K562 (cell line): ENCODE results near the gene YTHDC2. TPM values are rescaled to one million over a fixed set of nuclear protein-coding genes. Genes with fewer than 3 reads are reported as not detected.

Source experiments
- ATAC-seq: fragments of 200-7000 bp; cut with Tn5 transposase; 3 replicates; pipeline ENCODE4 v1.9.1; 2020; ENCODE audit warnings: moderate library complexity
- BruUV-seq: library from RNA; stranded (reverse); fragments of 400-500 nt; replicated peaks from 2 replicates; lab custom pipeline; 2021; lab: Mats Ljungman, UMichigan
- CTCF ChIA-PET: fragments of 300-600 bp; formaldehyde crosslinking; extraction: SDS; loops from one replicate; lab custom pipeline; 2021; ENCODE audit warnings: low intra/inter-chr PET ratio; lab: Yijun Ruan, JAX
- POLR2A ChIA-PET: fragments of 300-600, 350-650 bp; sonication (Branson Sonifier 250); formaldehyde crosslinking; extraction: SDS; loops from one replicate; lab custom pipeline; 2021; ENCODE audit warnings: antibody characterized with exemption, inconsistent platforms; lab: Yijun Ruan, JAX
- DNase-seq, 4 experiments: peaks; one replicate each; pipeline versions ENCODE4 v3.0.0 to v3.0.0-alpha.2; 2011 to 2018; ENCODE audit warnings: low spot score in 3 of 4, mixed read lengths in 3 of 4; ENCODE audit errors: extremely low read depth in 1 of 4
- FAIRE-seq: peaks from 2 replicates; lab custom pipeline; 2011; peaks lifted over from hg19 to GRCh38; lab: Jason Lieb, UNC
- H2AFZ ChIP-seq: 2 replicates; pipeline ENCODE4 v1.6.0; 2011; ENCODE audit warnings: low read depth, low read length, control low read depth, inconsistent platforms
- H3K27ac ChIP-seq: fragments of 200-600 bp; 3 replicates; pipeline ENCODE4 v1.8.0; 2011; ENCODE audit warnings: low read depth, mild to moderate bottlenecking, control low read depth, inconsistent platforms, low read length, moderate library complexity, mixed read lengths; ENCODE audit errors: extremely low read depth
- H3K27me3 ChIP-seq, 2 experiments: fragments of 300-600 bp in 1 of 2; 2 replicates in 1 of 2; 3 replicates in 1 of 2; pipeline versions ENCODE4 v1.6.0 to v1.8.0; 2011; ENCODE audit warnings: inconsistent platforms in 2 of 2, low read length in 2 of 2, mild to moderate bottlenecking in 1 of 2, mixed read lengths in 1 of 2, moderate library complexity in 1 of 2; ENCODE audit not compliant: control insufficient read depth in 2 of 2, insufficient read depth in 2 of 2
- H3K36me3 ChIP-seq: fragments of 300-600 bp; 3 replicates; pipeline ENCODE4 v1.8.0; 2011; ENCODE audit warnings: mild to moderate bottlenecking, low read length, inconsistent platforms; ENCODE audit not compliant: control insufficient read depth, insufficient read depth
- H3K4me1 ChIP-seq, 2 experiments: fragments of 200-600 bp in 1 of 2; replicated peaks in 1 of 2; 2 replicates in 1 of 2; 3 replicates in 1 of 2; pipeline versions ENCODE4 v1.5.1 to v1.8.0; 2011; ENCODE audit warnings: inconsistent platforms in 2 of 2, low read length in 2 of 2, mild to moderate bottlenecking in 1 of 2, mixed read lengths in 1 of 2, moderate library complexity in 1 of 2; ENCODE audit not compliant: control insufficient read depth in 2 of 2, insufficient read depth in 2 of 2
- H3K4me2 ChIP-seq: 2 replicates; pipeline ENCODE4 v1.6.1; 2011; ENCODE audit warnings: low read length, control low read depth, inconsistent platforms, mixed read lengths; ENCODE audit not compliant: insufficient read depth
- H3K4me3 ChIP-seq: fragments of 200-600 bp; sonication (generic), shearing (Covaris generic); 2 replicates; pipeline ENCODE4 v1.5.1; 2016; ENCODE audit warnings: control low read depth, inconsistent platforms
- H3K79me2 ChIP-seq: fragments of 200-600 bp; 3 replicates; pipeline ENCODE4 v1.8.0; 2011; ENCODE audit warnings: low read length, inconsistent platforms; ENCODE audit not compliant: control insufficient read depth, insufficient read depth
- H3K9ac ChIP-seq, 2 experiments: 2 replicates each; pipeline versions ENCODE4 v1.6.0 to v1.6.1; 2011; ENCODE audit warnings: low read depth in 2 of 2, low read length in 2 of 2, control low read depth in 1 of 2, inconsistent platforms in 1 of 2, mild to moderate bottlenecking in 1 of 2, mixed read lengths in 1 of 2; ENCODE audit not compliant: insufficient read depth in 1 of 2
- H3K9me1 ChIP-seq: one replicate; pipeline ENCODE4 v1.6.0; 2011; ENCODE audit warnings: inconsistent platforms, mild to moderate bottlenecking, low read length, moderate library complexity; ENCODE audit not compliant: control insufficient read depth, insufficient read depth
- H3K9me3 ChIP-seq: replicated peaks from 2 replicates; pipeline ENCODE4 v1.5.1; 2011; ENCODE audit warnings: low read depth, low read length, inconsistent platforms; ENCODE audit not compliant: control insufficient read depth, insufficient read depth
- H4K20me1 ChIP-seq: replicated peaks from 2 replicates; pipeline ENCODE4 v1.6.1; 2011; ENCODE audit warnings: low read length, inconsistent platforms, mixed read lengths; ENCODE audit not compliant: control insufficient read depth, insufficient read depth
- CAMTA2 ChIP-seq: fragments of 250-450 bp; sonication (Bioruptor Pico); conservative IDR thresholded peaks from 2 replicates; pipeline ENCODE4 v1.5.1; 2022
- ETV6 ChIP-seq, 3 experiments: fragments of 150-350 bp in 1 of 3; sonication (generic) in 1 of 3; formaldehyde crosslinking in 1 of 3; IDR thresholded peaks; 2 replicates each; pipeline versions ENCODE4 v1.6.1 to v1.8.0; 2014 to 2022; ENCODE audit warnings: borderline replicate concordance in 2 of 3, low read depth in 2 of 3, antibody characterized with exemption in 1 of 3, low read length in 1 of 3, mild to moderate bottlenecking in 1 of 3, missing genetic modification reagents in 1 of 3
- HDAC2 ChIP-seq: fragments of 450-650 bp; IDR thresholded peaks from 2 replicates; pipeline ENCODE4 v1.6.1; 2016; ENCODE audit warnings: mild to moderate bottlenecking
- HDGF ChIP-seq: fragments of 450-650 bp; IDR thresholded peaks from 2 replicates; pipeline ENCODE4 v1.6.1; 2016
- POLR2B ChIP-seq: fragments of 450-650 bp; IDR thresholded peaks from 2 replicates; pipeline ENCODE4 v1.6.1; 2018; ENCODE audit warnings: low read depth; ENCODE audit not compliant: partially characterized antibody
- RBM22 ChIP-seq: fragments of 200-400 bp; formaldehyde crosslinking; IDR thresholded peaks from 2 replicates; pipeline ENCODE4 v1.6.1; 2018; ENCODE audit warnings: low read length, low read depth; ENCODE audit not compliant: poor library complexity, severe bottlenecking
- RFX1 ChIP-seq: fragments of 450-650 bp; IDR thresholded peaks from 2 replicates; pipeline ENCODE4 v1.6.1; 2016; ENCODE audit warnings: mild to moderate bottlenecking, moderate library complexity
- SREBF2 ChIP-seq: sonication (generic); formaldehyde crosslinking; IDR thresholded peaks from 2 replicates; pipeline ENCODE4 v1.4.0; 2020; ENCODE audit warnings: mild to moderate bottlenecking, missing genetic modification reagents
- TAF9B ChIP-seq: fragments of 450-650 bp; IDR thresholded peaks from 2 replicates; pipeline ENCODE4 v1.6.1; 2018; ENCODE audit warnings: mild to moderate bottlenecking; ENCODE audit not compliant: partially characterized antibody
- ZNF124 ChIP-seq: sonication (generic); formaldehyde crosslinking; IDR thresholded peaks from 2 replicates; pipeline ENCODE4 v1.8.1; 2022; ENCODE audit warnings: missing genetic modification reagents
- in situ Hi-C: fragments of 300-500 bp; cut with MboI; formaldehyde crosslinking; loops from 4 replicates; pipeline ENCODE4 v1.15.0; 2018; ENCODE audit warnings: inconsistent platforms, mixed read lengths
- intact Hi-C: fragments of 100-400 bp; cut with micrococcal nuclease; formaldehyde crosslinking; loops from 2 replicates; pipeline ENCODE4 v1.14.2; 2022
- polyA plus RNA-seq, 8 experiments: library from polyadenylated mRNA; depleted of rRNA in 4 of 8; stranded (reverse) in 5 of 8; unstranded in 3 of 8; fragments of >200 nt; fragmentation: Nextera tagmentation in 2 of 8; fragmentation: Illumina TruSeq in 1 of 8; extraction: Ambion mirVana in 2 of 8; extraction: Trizol in 1 of 8; gene quantifications; 2 replicates each; pipeline versions ENCODE4 v1.2.1 to v1.2.3, GENCODE V29; 2011 to 2014; ENCODE audit warnings: inconsistent platforms in 1 of 8, missing spikeins in 1 of 8
- total RNA-seq, 7 experiments: library from RNA; depleted of rRNA in 6 of 7; stranded (reverse); fragments of >200 nt in 6 of 7; fragmentation: Illumina TruSeq in 2 of 7; extraction: Trizol in 2 of 7; gene quantifications; 2 replicates each; pipeline versions ENCODE4 v1.2.1 to v1.2.3, GENCODE V29; 2011 to 2021; ENCODE audit warnings: low replicate concordance in 1 of 7
- TF ChIP-seq, protein P1 (sequence below): fragments of 450-650 bp; IDR thresholded peaks from 2 replicates; pipeline ENCODE4 v1.6.1; 2016; ENCODE audit warnings: missing biosample characterization, missing genetic modification characterization
- TF ChIP-seq, protein P2 (sequence below): sonication (generic); formaldehyde crosslinking; IDR thresholded peaks from 2 replicates; pipeline ENCODE4 v1.8.0; 2022; ENCODE audit warnings: mild to moderate bottlenecking, missing genetic modification reagents, borderline replicate concordance
- TF ChIP-seq, protein P3 (sequence below): fragments of 450-650 bp; formaldehyde crosslinking; IDR thresholded peaks from 2 replicates; pipeline ENCODE4 v1.4.0; 2022; ENCODE audit warnings: mild to moderate bottlenecking, moderate library complexity
- TF ChIP-seq, protein P4 (sequence below): fragments of 450-650 bp; IDR thresholded peaks from 2 replicates; pipeline ENCODE4 v1.7.0; 2016; ENCODE audit warnings: borderline replicate concordance

Gene YTHDC2
- total and polyA plus RNA-seq, 9 of the 15 experiments (the other 6 are each of a cell fraction or from before 2014, with no cell fraction given), result 2.7 to 21.6 (median 15.9) TPM

DNA sequence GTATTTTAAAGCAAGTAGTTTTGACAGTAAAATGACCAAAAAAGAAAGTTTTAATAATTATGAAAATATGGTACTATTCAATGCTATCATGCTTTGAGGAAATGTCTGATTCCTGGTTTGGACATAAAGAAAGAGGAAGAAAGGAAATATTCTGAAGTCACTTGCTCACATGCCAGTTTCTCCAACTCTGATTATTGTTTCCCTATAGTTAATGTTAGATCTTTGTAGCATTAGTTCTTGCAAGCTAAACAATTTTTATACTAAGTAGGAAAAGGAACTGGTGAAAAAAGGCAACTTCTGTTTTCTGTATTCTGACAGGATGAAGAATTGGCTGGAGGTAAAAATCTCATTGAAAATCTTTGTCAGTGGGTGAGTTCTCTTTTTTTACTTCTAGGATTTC lies 119.5 kb downstream of the YTHDC2 start:
- Histone ChIP-seq H3K4me1 (no peaks in the 10 kb centered on the region), H3K27me3 (no peaks in the 10 kb centered on the region; a peak in 1 of 5 replicates), H3K9me1 (no peaks in the 10 kb centered on the region), H4K20me1 (no peaks in the 10 kb centered on the region), H3K36me3 (no peaks in the 10 kb centered on the region), H3K4me3 (no peak overlapping the region), H3K4me2 (no peak overlapping the region), H3K9me3 (no peaks in the 10 kb centered on the region), H2AFZ (no peak overlapping the region), H3K9ac (no peak overlapping the region)
- no peak for FAIRE-seq
- ChIA-PET CTCF (no interaction called here), POLR2A (interaction anchor here (1.0 kb wide), 1 partner anchor 20 kb away, joined by 3 read pairs; no protein-coding TSS in a partner anchor)
- intact Hi-C loops, result no loop called here
- no peak for ATAC-seq
- in situ Hi-C loops, result no loop called here
- TF ChIP-seq POLR2B, result no peak
- TF ChIP-seq CAMTA2, result no peak
- no peak for TF ChIP-seq RFX1
- TF ChIP-seq ZNF124 (CRISPR knock-in tag), result no peak
- TF ChIP-seq, protein P1, sequence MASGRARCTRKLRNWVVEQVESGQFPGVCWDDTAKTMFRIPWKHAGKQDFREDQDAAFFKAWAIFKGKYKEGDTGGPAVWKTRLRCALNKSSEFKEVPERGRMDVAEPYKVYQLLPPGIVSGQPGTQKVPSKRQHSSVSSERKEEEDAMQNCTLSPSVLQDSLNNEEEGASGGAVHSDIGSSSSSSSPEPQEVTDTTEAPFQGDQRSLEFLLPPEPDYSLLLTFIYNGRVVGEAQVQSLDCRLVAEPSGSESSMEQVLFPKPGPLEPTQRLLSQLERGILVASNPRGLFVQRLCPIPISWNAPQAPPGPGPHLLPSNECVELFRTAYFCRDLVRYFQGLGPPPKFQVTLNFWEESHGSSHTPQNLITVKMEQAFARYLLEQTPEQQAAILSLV (tag), result no peak
- TF ChIP-seq, protein P2, sequence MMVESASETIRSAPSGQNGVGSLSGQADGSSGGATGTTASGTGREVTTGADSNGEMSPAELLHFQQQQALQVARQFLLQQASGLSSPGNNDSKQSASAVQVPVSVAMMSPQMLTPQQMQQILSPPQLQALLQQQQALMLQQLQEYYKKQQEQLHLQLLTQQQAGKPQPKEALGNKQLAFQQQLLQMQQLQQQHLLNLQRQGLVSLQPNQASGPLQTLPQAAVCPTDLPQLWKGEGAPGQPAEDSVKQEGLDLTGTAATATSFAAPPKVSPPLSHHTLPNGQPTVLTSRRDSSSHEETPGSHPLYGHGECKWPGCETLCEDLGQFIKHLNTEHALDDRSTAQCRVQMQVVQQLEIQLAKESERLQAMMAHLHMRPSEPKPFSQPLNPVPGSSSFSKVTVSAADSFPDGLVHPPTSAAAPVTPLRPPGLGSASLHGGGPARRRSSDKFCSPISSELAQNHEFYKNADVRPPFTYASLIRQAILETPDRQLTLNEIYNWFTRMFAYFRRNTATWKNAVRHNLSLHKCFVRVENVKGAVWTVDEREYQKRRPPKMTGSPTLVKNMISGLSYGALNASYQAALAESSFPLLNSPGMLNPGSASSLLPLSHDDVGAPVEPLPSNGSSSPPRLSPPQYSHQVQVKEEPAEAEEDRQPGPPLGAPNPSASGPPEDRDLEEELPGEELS, result no peak
- no peak for TF ChIP-seq HDAC2
- TF ChIP-seq, protein P3, sequence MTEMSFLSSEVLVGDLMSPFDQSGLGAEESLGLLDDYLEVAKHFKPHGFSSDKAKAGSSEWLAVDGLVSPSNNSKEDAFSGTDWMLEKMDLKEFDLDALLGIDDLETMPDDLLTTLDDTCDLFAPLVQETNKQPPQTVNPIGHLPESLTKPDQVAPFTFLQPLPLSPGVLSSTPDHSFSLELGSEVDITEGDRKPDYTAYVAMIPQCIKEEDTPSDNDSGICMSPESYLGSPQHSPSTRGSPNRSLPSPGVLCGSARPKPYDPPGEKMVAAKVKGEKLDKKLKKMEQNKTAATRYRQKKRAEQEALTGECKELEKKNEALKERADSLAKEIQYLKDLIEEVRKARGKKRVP, result no peak
- no peak for TF ChIP-seq TAF9B
- TF ChIP-seq RBM22, result no peak
- TF ChIP-seq HDGF, result no peak
- TF ChIP-seq, protein P4, sequence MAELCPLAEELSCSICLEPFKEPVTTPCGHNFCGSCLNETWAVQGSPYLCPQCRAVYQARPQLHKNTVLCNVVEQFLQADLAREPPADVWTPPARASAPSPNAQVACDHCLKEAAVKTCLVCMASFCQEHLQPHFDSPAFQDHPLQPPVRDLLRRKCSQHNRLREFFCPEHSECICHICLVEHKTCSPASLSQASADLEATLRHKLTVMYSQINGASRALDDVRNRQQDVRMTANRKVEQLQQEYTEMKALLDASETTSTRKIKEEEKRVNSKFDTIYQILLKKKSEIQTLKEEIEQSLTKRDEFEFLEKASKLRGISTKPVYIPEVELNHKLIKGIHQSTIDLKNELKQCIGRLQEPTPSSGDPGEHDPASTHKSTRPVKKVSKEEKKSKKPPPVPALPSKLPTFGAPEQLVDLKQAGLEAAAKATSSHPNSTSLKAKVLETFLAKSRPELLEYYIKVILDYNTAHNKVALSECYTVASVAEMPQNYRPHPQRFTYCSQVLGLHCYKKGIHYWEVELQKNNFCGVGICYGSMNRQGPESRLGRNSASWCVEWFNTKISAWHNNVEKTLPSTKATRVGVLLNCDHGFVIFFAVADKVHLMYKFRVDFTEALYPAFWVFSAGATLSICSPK, result no peak
- TF ChIP-seq SREBF2 (CRISPR knock-in tag), result no peak
- TF ChIP-seq ETV6 (IDR thresholded peaks at IDR 0.05; ENCODE audit: borderline replicate concordance in 1 of 2, low read depth in 2 of 2, low read length in 1 of 2), result no peak
- TF ChIP-seq ETV6 (CRISPR knock-in tag; IDR thresholded peaks at IDR 0.05; ENCODE audit: borderline replicate concordance), result no peak
- TF ChIP-seq, all 486 proteins: peak for 0
- Histone ChIP-seq H3K79me2 (no peaks in the 10 kb centered on the region), H3K27ac (no peak overlapping the region)
- no TSS peak for BruUV-seq
- no peak for DNase-seq
